Measurements from ENCODE around the gene METTL23.

METTL23 gene

DNA sequence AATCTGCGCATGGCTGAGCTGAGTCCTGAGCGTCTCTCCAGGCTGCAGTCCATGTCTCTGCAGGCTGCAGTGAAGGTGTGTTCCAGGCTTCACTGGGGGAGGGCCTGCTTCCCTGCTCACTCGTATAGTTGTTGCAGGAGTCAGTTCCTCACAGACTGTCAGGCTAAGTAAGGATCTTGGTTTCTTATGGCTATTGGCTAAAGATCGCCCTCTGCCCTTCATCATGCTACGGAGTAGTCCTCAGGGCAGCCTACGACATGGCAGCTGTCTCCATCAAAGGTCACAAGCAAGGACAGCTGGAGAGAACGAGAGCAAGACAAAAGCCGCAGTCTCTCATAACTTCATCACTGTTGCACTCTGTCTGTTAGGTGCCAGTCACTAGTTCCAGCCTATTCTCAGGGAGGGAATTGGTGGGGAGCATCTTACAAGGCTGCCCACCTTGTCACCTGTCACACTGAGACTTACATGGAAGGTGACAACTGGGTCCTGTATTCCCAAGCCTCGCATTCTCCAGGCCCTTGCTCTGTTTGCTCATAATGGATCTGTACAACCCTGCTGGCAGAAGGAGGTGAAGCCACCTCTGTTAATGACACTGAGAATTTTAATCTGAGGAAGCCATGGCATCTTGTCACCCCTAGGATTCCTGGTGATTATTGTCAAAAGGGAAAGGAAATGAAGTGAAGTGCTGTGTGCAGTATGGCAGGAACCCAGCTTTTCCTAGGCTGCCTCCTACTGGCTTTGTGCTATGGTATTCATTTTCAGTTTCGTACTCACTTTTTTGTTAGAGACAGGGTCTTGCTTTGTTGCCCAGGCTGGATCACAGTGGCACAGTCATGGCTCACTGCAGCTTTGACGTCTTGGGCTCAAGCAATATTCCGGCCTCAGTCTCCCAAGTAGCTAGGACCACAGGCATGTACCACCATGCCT is 54.7 kb downstream of the METTL23 start:
- no peak for DNase-seq

DNA sequence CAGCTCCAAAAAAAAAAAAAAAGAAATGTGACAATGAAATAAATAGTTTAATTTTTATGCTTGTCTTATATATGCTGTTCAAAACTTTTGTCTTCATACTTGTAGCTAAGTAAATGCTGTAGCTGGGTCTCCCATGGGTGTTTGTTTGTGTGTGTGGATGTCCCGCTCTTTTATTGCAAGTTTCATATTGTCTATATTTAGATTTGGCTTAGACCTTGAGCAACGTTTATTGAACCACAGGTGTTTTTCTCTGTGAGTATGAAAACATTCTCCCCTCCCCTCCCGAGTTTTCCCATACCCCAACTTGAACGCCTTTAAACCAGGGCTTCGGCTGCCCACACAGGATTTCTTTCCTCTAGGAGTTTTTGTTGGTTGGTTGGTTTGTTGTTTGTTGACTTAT is 56.5 kb downstream of the METTL23 start:
- no peak for DNase-seq
